Common myeloid progenitor, CD34-positive (primary cell): Measurements from ENCODE around the gene SMYD4.
"Not testable (repeated sequence)": the region's sequence is repeated elsewhere in the genome, so short reads cannot be mapped to it uniquely, and the experiment has no call there.

ENCODE experiments used
- CTCF ChIA-PET: fragments of 350-600 bp; sonication (Branson Sonifier 250); formaldehyde crosslinking; loops from one replicate; lab custom pipeline; 2021; ENCODE audit warnings: antibody characterized with exemption; lab: Charles Lee
- POLR2A ChIA-PET: fragments of 350-600 bp; sonication (Branson Sonifier 250); formaldehyde crosslinking; loops from one replicate; lab custom pipeline; 2021; ENCODE audit warnings: antibody characterized with exemption; lab: Charles Lee
- DNase-seq, 3 donors: peaks; one replicate each; pipeline versions ENCODE4 v3.0.0 to v3.0.0-alpha.2; 2013
- H3K27ac ChIP-seq, 2 experiments: 1 replicate in 1 of 2; 2 replicates in 1 of 2; pipeline ENCODE4 v1.7.0; 2013; ENCODE audit warnings: inconsistent platforms in 2 of 2, low read length in 2 of 2, mild to moderate bottlenecking in 2 of 2, low read depth in 1 of 2, moderate library complexity in 1 of 2; ENCODE audit not compliant: severe bottlenecking in 2 of 2, insufficient read depth in 1 of 2, poor library complexity in 1 of 2
- H3K27me3 ChIP-seq, 5 experiments: replicated peaks in 2 of 5; 1 replicate in 3 of 5; 2 replicates in 2 of 5; pipeline versions ENCODE4 v1.6.1 to v1.7.0; 2013; ENCODE audit warnings: low read length in 4 of 5, mild to moderate bottlenecking in 2 of 5, moderate library complexity in 2 of 5, inconsistent platforms in 1 of 5; ENCODE audit not compliant: insufficient read depth in 5 of 5, control insufficient read depth in 4 of 5
- H3K36me3 ChIP-seq, 4 experiments: 1 replicate in 2 of 4; 2 replicates in 2 of 4; pipeline versions ENCODE4 v1.6.1 to v1.7.0; 2013; ENCODE audit warnings: low read length in 3 of 4, control low read depth in 1 of 4, mild to moderate bottlenecking in 1 of 4; ENCODE audit not compliant: control insufficient read depth in 4 of 4, insufficient read depth in 4 of 4
- H3K4me1 ChIP-seq, 4 experiments: 1 replicate in 3 of 4; 2 replicates in 1 of 4; pipeline versions ENCODE4 v1.6.1 to v1.7.1; 2013; ENCODE audit warnings: low read length in 3 of 4, mild to moderate bottlenecking in 3 of 4, control low read depth in 1 of 4, inconsistent platforms in 1 of 4, moderate library complexity in 1 of 4; ENCODE audit not compliant: control insufficient read depth in 4 of 4, insufficient read depth in 4 of 4; ENCODE audit errors: control extremely low read depth in 1 of 4
- H3K4me3 ChIP-seq, 7 experiments: 1 replicate in 4 of 7; 2 replicates in 3 of 7; pipeline versions ENCODE4 v1.5.1 to v1.7.0; 2013; ENCODE audit warnings: mild to moderate bottlenecking in 7 of 7, low read length in 6 of 7, moderate library complexity in 6 of 7, inconsistent platforms in 2 of 7, low read depth in 2 of 7, control low read depth in 1 of 7; ENCODE audit not compliant: insufficient read depth in 4 of 7, control insufficient read depth in 1 of 7; ENCODE audit errors: extremely low read depth in 1 of 7
- H3K9me3 ChIP-seq, 5 experiments: 1 replicate in 4 of 5; 2 replicates in 1 of 5; pipeline versions ENCODE4 v1.6.1 to v1.7.1; 2013; ENCODE audit warnings: low read length in 4 of 5, mild to moderate bottlenecking in 2 of 5, inconsistent platforms in 1 of 5, low read depth in 1 of 5, moderate library complexity in 1 of 5; ENCODE audit not compliant: control insufficient read depth in 4 of 5, insufficient read depth in 2 of 5; ENCODE audit errors: control extremely low read depth in 1 of 5
- WGBS: methylation state at CpG from one replicate; pipeline ENCODE4 v1.1.5; 2013; ENCODE audit not compliant: insufficient coverage; 5-methylcytosine and 5-hydroxymethylcytosine counted together

SMYD4 gene

DNA sequence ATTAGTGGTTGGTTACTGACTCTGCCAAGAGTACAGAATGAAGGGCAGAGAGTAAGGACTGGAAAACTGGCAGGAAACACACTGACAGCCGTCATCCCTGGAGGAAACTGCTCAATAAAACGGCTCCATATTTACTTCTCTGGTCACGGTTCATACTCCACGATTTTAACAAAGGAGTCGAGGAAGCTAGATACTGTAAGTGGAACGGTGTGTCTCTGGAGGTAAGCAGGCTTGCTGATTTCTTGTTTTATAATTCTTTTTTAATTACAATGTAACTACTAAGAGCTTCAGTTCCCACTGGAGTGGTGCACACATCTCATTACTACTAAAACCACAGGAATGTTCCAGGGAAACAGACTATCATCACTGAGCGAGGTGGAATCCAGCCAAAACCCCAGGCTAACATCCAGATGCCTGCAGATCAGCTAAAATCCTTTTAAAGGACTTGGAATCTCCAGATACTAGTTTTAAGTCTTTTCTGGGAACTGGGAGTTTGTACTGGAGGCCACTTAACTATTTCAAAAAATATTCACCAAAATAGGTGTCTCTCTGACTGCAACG lies 50.1 kb downstream of the SMYD4 start:
- Histone ChIP-seq H3K36me3 (peaks cover 7 to 76% (median 24%) of the 10 kb centered on the region in 4 experiments), H3K27me3 (no peaks in the 10 kb centered on the region), H3K4me3 (peak overlapping the region in 1 of 7 experiments; percentile 23), H3K9me3 (no peaks in the 10 kb centered on the region), H3K4me1 (peaks cover 5 to 30% (median 13%) of the 10 kb centered on the region in 4 experiments), H3K27ac (peak overlapping the region in 1 of 2 experiments; percentile 4)
- no peak for DNase-seq
- ChIA-PET CTCF (interaction anchor here (0.8 to 17.0 kb wide), 7 partner anchors 15 to 111 kb away, joined by 3 to 231 read pairs (median 4); partner anchors contain the start of gene WDR81), POLR2A (interaction anchor here (0.6 kb wide), 1 partner anchor 49 kb away, joined by 3 read pairs; no protein-coding TSS in a partner anchor)
- 33% methylated on average over 3 of the region's 8 CpGs for WGBS

- no peak for DNase-seq
- CTCF ChIA-PET, result interaction anchor here (0.8 to 17.0 kb wide), 4 partner anchors 10 to 107 kb away, joined by 3 to 231 read pairs (median 4); partner anchors contain the start of gene WDR81
- POLR2A ChIA-PET, result no interaction called here
- peaks cover 4 to 52% (median 21%) of the 10 kb centered on the region in 4 experiments for H3K36me3 ChIP-seq
- WGBS, result 93% methylated on average over 3 of the region's 7 CpGs
- no peak overlapping the region for H3K4me3 ChIP-seq
- H3K4me1 ChIP-seq, result peaks cover under 1 to 12% (median 6%) of the 10 kb centered on the region in 4 experiments
- H3K27me3 ChIP-seq, result no peaks in the 10 kb centered on the region
- H3K9me3 ChIP-seq, result no peaks in the 10 kb centered on the region
- no peak overlapping the region for H3K27ac ChIP-seq
Observed at GRCh38 chr17:1776857-1777256, 52.8 kb downstream of the SMYD4 start.

- Histone ChIP-seq H3K27ac (no peak overlapping the region), H3K36me3 (peaks cover 2 to 46% (median 18%) of the 10 kb centered on the region in 4 experiments), H3K27me3 (no peaks in the 10 kb centered on the region), H3K4me3 (no peak overlapping the region), H3K9me3 (no peaks in the 10 kb centered on the region), H3K4me1 (peaks cover 3 to 18% (median 11%) of the 10 kb centered on the region in 4 experiments)
- no peak for DNase-seq
- 97% methylated on average over 8 of the region's 10 CpGs for WGBS
- ChIA-PET POLR2A (no interaction called here), CTCF (interaction anchor here (0.8 to 17.0 kb wide), 3 partner anchors 10 to 106 kb away, joined by 3 to 231 read pairs (median 3); partner anchors contain the start of gene WDR81)
Observed at GRCh38 chr17:1776328-1776727, 53.4 kb downstream of the SMYD4 start.

GRCh38 chr17:1774390-1775176 lies 55.1 kb downstream of the SMYD4 start:
- ChIA-PET POLR2A (interaction anchor here (1.1 kb wide), 1 partner anchor 57 kb away, joined by 3 read pairs; no protein-coding TSS in a partner anchor), CTCF (interaction anchor here (1.7 to 17.0 kb wide), 4 partner anchors 9 to 54 kb away, joined by 5 to 231 read pairs (median 21); partner anchors contain the start of gene WDR81)
- peaks cover 6 to 28% (median 23%) of the 10 kb centered on the region in 4 experiments for H3K4me1 ChIP-seq
- 98% methylated on average over 21 of the region's 21 CpGs for WGBS
- no peak overlapping the region for H3K4me3 ChIP-seq
- H3K27me3 ChIP-seq, result no peaks in the 10 kb centered on the region
- DNase-seq, result no peak
- no peaks in the 10 kb centered on the region for H3K9me3 ChIP-seq
- H3K27ac ChIP-seq, result no peak overlapping the region
- peaks cover 2 to 33% (median 14%) of the 10 kb centered on the region in 4 experiments for H3K36me3 ChIP-seq

DNA sequence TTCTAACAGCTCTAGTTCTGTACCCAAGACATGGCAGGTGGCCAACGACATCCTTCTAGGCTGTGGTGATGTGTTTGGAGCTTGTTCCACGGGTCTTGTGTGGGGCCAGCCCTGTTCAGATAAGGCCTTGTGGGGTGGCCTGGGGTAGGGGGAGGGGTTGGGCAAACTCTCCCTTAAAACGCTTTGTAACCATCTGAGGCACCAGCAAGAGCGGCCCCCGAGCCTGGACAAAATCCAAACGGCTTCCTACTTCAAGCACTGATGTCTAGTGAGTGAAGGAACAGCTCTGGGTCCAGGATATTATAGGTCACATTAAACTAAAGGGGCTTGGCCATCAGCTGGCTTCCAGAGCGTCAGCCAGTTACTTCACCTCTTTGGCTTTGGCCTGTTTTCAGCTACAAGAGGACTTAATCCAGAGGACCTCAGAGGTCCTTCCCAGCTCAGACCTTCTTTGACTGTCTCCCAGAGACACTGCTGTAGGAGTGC lies 56.0 kb downstream of the SMYD4 start:
- DNase-seq, result peak in 1 of 3 donors; percentile 49
- WGBS, result 71% methylated on average over 3 of the region's 7 CpGs

DNA sequence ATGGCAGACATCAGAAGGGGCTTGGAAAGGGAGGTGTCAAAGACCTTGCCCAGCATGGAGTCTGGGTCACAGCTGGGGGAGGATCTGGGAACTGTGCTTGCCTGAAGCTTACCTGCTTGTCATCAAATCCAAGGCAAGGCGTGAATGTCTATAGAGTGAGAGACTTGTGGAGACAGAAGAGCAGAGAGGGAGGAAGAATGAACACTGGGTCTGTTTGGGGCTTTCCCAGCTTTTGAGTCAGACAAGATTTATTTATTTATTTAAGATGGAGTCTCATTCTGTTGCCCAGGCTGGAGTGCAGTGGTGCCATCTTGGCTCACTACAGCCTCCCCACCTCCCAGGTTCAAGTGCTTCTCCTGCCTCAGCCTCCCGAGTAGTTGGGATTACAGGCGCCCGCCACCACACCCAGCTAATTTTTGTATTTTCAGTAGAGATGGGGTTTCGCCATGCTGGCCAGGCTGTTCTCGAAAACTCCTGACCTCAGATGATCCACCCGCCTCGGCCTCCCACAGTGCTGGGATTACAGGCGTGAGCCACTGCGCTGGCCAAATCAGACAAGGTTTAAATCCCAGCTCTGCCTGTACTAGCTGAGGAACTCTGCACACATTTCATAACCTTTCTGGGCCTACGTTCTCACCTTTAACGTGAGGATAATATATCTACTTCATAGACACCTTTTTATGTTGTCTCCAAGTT lies 56.6 kb downstream of the SMYD4 start:
- 98% methylated on average over 7 of the region's 12 CpGs for WGBS
- H3K4me1 ChIP-seq, result peaks cover 7 to 29% (median 25%) of the 10 kb centered on the region in 4 experiments
- H3K27ac ChIP-seq, result peak overlapping the region in 1 of 2 experiments; percentile 14
- peak in 2 of 3 donors; percentile 38 to 44 for DNase-seq
- H3K9me3 ChIP-seq, H3K4me3 ChIP-seq, POLR2A ChIA-PET, H3K27me3 ChIP-seq: not testable (repeated sequence)
- H3K36me3 ChIP-seq, result peaks cover 0 to 25% (median 8%) of the 10 kb centered on the region in 4 experiments
- CTCF ChIA-PET, result interaction anchor here (0.9 to 17.0 kb wide), 7 partner anchors 10 to 53 kb away, joined by 3 to 231 read pairs (median 5); partner anchors contain the start of gene WDR81

More for the DNA sequence above, 56.0 kb downstream of the SMYD4 start:
- Histone ChIP-seq H3K36me3 (peaks cover 2 to 31% (median 14%) of the 10 kb centered on the region in 4 experiments), H3K27me3 (no peaks in the 10 kb centered on the region), H3K9me3 (no peaks in the 10 kb centered on the region), H3K27ac (peak overlapping the region in 1 of 2 experiments; percentile 14), H3K4me1 (peaks cover 7 to 29% (median 25%) of the 10 kb centered on the region in 4 experiments), H3K4me3 (no peak overlapping the region)
- ChIA-PET CTCF (interaction anchor here (0.9 to 17.0 kb wide), 6 partner anchors 10 to 54 kb away, joined by 3 to 231 read pairs (median 6); partner anchors contain the start of gene WDR81), POLR2A (no interaction called here)
